GM12891 (cell line): Measurements from ENCODE around the gene BEGAIN.

Source experiments
- POLR2A ChIP-seq: IDR thresholded peaks from 2 replicates; pipeline ENCODE4 v1.6.1; 2011; ENCODE audit warnings: low read depth, low read length, control low read depth
- POLR2AphosphoS5 ChIP-seq: IDR thresholded peaks from 2 replicates; pipeline ENCODE4 v1.6.1; 2011; ENCODE audit warnings: low read depth, low read length, control low read depth
- SPI1 ChIP-seq: IDR thresholded peaks from 2 replicates; pipeline ENCODE4 v1.6.1; 2011; ENCODE audit warnings: low read depth, low read length, control low read depth
- TAF1 ChIP-seq: IDR thresholded peaks from 2 replicates; pipeline ENCODE4 v1.6.1; 2011; ENCODE audit warnings: low read depth, low read length, control low read depth

GRCh38 chr14:100541621-100542560 is 45.3 kb downstream of the BEGAIN start:
- TF ChIP-seq POLR2A = no peak
- no peak for TF ChIP-seq TAF1
- no peak for TF ChIP-seq POLR2AphosphoS5
- TF ChIP-seq SPI1 = no peak
